Effector CD4-positive, alpha-beta T cell (primary cell): ENCODE measurements around the gene BACH2.

Experiments
- DNase-seq: peaks from one replicate; pipeline ENCODE4 v3.0.0-alpha.2; 2020

BACH2 gene

DNA sequence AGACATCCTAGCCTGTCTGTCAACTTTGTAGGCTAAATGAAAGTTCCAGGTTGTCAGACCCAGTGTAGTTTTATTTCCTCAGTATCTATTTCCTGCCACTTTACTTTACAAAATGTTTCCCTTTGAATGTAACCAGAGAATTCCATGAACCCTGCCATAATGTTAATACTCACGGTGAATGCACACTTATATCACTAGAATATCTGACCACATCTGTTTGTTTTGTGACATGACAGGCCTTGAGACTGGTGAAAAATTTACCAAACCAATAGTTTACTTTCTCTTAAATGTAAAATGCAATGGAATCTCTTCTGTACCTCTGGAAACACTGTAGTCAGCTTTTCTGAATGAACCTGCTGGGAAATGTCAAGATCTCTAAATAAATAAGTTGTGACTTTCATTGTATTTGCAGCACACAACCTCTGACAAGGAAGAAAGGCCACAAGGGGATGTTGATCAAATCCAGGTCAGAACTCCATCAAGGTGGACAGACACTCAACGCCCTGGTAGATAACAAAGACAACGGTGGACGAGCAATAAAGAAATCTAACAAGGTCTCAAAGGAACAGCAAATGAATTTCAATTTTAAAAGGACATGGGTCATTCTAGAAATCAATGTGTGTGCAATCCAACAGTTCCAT is 59.2 kb downstream of the BACH2 start:
- no peak for DNase-seq

DNA sequence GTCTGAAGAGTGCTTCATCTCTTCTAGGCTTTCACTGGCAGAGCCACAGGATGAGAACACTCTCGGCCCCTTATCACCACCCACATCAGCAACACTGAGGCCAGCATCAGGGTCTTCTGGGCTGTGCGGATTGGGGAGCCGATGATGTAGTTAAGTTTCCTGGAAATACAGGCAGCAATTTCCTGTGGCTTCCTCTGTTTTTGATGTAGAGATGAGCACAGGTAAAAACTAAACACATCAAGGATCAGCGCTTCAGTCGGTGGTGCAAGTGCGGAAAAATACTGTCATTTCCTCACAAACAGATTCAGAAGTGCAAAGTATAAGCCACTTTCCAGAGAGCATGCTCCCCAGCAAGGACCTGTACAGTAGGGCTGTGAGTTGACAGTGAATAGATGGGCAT is 62.6 kb downstream of the BACH2 start:
- DNase-seq, result peak; percentile 56

DNA sequence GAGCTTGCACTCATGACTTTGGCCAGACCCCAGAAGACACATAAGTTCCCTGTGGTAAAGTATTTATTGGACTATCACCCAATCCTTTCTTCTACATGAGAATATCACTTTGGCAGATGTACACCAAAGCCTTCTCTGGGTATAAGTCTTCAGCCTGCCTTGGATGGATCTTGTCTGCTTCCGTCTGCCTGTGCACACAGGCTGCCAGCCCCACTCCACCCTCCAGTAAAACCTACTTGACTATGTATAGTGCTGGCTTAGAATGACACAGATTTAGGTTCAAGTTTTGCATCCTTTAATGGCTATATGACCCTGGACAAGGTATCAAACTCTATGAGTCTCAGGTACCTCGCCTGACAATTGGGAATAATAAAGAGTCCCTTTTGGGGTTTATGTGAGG is 63.4 kb downstream of the BACH2 start:
- DNase-seq, result no peak

DNA sequence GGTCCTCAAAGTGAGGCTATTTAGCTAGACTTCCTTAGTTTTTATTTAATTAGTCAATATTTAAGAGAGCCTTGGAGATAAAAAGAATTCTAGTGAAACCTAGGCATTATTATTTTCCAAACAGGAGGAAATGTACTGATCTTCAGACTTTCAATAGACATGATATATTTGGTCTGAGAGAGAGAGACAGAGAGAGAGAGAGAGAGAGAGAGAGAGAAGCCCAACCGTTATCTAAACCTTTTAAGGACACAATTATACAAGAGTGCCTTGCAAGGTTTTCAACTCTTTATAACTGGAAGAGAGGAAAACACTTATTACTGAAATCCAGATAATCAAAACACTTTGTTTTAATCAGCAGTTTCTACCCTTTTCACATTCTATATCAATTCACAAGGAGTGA is 64.8 kb downstream of the BACH2 start:
- no peak for DNase-seq

DNA sequence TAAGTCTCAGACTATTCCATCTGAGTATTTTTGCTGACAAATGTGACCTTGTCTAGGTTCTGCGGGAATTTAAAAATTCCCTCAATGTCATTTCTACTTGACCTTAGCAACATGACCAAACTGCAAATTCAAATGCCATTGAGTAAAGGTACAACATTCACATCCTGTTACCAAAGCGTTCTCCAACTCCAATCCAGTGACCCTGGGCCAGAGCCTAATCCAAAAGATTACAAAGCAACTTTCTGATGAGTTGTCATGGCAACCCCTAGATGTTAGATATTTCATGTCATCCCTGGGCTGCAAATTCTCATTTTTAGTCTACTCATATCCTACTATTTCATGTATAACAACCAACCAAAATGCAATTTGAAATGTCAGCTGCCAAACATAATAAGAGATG is 65.3 kb downstream of the BACH2 start:
- DNase-seq, result no peak

DNA sequence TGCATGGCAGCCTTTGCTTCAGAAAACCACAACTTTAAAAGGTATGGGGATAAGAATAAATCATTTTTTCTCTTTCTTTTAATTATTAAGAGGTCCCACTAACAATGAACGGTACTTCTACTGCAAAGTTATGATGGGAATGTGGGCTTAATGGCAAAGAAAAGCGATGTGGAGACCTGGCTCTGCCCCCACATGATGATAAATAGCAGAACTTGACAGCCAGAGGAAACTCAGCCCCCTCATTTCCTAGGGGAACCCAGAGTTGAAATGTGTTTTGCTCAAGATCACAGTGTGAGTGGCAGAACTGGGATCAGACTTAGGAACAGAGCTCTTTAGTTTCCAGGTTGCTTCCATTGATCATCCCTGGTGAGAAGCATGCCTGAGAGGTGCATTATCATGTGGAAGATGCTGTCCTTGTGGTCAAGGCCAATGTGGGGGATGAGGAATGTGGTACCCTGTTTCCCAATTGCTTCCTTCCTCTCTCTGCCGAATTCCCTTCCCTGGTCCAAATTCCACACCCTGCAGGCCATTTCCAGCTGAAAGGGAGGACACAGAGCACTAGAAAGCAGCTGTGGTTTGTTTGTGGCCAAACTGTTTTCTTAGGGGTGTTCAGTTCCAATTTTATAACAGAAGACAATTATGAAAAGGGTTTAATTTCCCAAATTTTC is 66.0 kb downstream of the BACH2 start:
- no peak for DNase-seq

DNA sequence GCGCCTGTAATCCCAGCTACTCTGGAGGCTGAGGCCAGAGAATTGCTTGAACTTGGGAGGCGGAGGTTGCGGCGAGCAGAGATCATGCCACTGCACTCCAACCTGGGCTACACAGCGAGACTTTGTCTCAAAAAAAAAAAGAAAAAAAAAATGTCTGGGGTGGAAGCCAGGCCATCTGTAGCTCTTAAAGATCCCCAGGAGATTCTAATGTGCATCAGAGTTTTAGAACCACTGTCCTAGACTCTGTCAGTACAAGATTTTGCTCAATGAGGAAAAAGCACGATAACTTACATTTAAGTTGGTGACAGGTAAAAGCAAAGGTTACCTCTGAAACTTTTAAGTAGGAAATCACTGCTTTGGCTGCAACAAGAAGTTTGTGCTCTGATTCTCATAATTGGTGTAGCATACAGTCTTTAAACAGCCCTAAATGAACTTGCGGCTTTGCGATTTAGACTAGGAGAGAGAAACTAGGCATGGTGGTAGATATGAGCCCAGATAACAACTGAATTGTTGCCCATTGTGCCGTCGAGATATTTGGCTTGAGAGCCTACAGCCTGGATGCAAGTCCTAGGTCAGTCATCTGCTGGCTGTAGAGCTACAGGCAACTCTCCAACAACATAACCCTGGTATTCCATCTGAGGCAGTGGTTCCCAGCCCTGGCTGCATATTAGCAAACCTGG is 67.2 kb downstream of the BACH2 start:
- DNase-seq, result no peak

DNA sequence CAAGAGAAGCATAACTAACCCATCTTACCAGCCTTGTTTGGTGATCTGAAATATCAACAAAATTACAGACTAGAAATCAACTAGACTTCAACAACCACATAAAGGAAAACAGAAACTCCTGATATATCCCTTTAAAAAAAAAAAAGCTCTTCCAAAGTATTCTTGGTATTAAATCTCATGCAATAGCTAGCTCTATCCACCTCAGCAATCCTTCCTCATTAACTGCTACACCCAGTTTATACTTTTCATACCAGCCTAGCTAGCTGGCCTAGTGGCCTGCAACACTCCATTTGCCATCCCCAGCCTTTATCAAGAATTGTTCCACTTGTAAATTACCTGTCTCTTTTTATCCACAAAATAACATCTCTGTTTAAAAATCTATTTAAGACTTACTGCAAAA is 69.0 kb downstream of the BACH2 start:
- no peak for DNase-seq

DNA sequence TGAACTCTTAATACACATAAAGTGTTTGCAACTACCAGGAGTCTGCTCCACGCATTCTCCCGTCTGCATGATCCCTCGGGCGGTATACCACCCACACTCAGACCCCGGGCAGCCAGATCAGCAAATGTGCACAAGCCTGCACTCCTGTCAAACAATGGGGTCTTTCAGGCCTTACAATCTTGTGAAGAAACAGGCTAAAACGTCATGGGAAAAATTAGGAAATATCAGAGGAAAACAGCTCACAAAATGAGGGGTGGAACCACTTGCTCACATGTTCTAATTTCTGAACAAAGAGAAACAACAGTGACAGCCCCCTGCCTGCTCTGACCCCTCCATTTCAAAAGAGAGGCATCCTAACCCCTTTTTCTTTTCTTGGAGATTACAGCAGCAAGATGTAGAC is 69.4 kb downstream of the BACH2 start:
- no peak for DNase-seq

DNA sequence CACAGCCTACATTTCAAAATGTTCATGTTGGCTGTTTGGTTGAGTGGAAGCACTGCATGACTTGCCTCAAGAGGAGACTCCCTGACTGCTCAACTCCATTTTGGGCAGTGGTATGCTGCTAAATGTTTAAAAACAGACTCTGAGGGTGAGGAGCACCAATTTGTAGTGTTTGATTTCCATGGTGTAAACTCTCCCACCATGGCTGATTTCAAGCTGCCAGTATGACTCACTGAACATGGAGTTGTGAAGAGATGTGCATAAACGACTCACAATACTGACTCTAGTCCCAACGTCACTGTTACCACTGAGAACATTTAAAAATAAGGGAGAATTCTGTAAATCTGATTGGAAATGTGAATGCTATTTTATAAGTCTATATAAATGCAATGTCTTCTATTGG is 70.4 kb downstream of the BACH2 start:
- DNase-seq, result no peak

DNA sequence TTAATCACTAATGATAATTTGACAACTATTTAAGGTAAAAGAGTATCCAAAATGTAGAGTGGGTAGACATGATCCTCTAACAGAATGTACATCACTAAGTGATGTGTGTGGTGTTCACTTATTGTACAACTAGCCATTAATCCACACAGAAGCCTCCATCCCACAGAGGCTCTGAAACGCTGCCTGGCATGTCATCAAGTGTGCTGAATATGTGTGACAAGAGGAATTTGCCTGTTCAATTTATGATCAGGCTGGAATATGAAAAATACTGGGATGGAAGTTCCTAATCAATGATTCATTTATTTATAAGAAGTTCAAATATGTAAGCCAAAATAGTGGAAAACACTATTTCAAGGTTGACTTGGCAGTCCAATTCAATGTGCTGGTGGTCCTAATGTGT is 72.4 kb downstream of the BACH2 start:
- no peak for DNase-seq

DNA sequence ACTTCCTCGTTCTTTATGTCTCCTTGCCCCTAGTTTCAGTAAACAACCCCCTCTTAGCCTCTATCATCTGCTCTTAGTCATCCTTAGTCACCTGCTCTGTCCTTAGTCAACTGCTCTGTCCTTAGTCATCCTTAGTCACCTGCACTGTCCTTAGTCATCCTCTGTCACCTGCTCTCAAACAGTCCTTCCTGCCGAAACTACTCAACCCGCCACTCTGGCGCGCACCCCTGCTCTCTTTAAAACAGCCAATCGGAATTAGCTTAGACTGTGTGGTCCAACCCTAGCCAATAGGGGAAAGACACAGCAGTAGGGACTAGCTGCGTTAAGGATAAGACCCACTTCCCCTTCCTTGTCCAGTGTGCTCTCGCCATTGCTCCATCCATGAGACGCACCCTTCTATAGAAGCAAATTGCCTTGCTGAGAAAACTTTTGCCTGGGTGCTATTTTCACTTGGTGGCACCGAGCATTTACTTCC is 73.9 kb downstream of the BACH2 start:
- no peak for DNase-seq

DNA sequence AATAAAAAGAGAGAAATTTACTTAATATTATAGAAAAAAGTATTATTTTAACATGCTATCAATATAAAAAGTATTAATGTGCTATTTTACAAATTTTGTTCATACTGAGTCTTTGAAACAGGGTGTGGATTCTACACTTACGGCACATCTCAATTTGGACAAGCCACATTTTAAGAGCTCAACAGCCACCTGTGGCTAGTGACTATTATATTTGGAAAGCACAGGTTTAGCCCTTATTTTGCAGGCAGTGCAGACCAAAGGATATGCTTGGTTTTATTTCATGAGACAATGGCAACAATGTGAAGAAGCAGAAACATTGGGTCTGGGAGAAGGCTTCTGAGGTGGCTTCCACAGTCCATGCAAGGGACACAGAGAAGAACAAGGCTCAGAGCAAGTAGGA is 74.6 kb downstream of the BACH2 start:
- DNase-seq, result no peak

DNA sequence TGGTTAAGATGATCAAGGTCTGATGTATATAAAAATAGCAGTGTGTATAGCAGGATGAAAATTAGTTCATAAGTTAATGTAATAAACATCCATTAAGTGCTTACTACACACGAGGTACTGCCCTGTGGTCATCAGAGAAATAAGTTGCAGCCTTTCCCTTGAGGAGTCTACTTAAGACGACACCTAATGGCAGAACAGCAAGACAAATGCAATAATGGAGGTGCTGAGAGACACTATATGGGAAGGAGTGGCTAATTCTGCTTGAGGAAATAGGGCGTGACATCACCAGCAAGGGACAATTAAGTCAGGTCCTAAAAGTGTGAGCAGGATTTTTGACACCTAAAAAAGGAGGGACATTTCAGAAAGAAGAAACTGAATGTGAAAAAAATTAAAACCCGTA is 75.2 kb downstream of the BACH2 start:
- DNase-seq, result no peak

DNA sequence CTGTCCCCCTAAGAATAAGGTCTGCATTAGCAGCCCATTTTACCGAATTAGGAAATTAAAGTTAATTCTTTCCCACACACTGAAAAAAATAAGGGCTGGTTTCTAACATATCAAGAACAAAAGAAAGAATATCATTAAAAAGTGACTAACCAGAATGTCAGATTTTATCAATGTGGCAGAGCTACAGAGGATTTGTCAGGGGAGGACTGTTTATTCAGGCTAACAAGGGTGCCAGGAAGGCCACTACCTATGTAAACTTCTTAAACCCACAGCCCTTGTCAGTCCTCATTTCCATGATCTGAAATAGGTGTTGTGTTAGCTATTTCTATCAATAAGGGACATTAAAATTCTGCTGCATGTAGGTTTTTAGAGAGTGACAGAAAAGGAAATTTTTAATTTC is 76.4 kb downstream of the BACH2 start:
- DNase-seq, result no peak

DNA sequence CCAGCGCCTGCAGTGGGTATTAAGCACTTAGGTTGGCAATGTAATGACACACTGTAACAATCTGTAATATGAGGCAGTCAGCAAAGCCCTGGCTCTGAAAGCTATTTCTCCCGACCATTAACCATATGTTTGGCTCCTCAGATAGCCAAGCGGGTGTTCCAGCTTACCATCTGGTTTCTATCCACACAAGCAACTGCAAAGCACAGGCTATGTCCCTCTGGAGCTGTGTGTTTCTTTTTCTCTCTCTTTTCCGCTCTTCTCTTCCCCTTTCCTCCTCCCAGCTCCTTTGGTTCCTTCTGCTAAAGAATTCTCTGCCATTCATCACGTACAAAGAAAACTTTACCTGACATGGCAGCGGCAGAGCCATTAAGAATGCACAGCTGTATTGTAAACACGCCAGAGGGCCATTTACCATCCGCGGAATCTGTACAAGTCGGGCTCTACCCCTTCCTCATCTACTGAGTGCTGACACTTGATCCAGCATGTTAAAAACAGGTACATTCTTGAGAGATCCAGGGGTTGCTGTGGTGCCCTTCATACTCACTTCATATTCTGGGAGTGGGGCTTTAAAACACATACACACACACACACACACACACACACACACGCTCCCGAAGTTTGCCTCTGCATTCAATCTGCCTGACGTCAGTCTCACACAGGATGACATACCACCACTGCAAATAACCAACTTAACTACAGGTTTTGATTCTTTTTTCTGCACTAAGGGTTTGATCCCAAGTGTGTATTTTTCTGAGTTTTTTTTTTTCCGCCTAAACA is 77.2 kb downstream of the BACH2 start:
- peak; percentile 27 for DNase-seq

DNA sequence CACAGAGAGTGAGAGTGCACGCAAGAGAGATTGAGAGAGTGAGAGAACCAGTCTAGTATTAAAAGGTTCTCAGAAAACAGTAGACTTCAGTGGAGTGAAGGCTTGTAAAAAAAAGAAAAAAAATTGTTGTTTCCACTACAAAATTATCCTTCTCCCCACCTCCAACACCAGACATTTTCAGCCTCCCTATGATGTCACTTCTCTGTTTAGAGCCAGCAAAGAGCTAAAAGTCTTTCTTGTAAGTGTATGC is 77.8 kb downstream of the BACH2 start:
- no peak for DNase-seq

DNA sequence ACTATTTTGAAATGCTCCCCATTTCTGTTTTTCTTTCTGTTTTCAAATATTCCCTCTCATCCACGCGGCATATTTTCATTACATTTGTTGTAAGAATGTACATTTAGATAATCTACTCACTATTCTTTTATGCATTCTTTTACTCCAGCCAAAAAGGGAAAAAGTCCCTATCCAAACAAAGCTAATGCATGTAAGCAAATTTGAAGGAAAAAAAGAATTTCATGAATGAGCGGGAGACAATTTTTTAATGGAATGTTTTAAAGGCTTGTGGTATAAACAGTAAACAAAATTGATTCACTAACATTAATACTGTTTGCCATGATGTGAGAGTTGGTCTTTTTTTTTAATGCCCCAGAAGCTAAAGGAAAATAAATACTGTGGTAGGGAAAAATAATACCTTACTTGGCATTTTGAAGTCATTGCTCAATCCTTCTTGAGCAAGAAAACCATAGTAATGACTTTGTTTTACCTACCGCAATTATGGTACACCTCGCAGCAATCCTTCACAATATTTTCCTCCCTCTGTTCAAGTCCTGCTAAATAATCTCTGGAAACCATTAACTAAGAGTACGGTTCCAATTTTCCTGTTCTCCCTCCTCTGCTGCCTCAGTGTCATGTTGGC is 79.0 kb downstream of the BACH2 start:
- no peak for DNase-seq

DNA sequence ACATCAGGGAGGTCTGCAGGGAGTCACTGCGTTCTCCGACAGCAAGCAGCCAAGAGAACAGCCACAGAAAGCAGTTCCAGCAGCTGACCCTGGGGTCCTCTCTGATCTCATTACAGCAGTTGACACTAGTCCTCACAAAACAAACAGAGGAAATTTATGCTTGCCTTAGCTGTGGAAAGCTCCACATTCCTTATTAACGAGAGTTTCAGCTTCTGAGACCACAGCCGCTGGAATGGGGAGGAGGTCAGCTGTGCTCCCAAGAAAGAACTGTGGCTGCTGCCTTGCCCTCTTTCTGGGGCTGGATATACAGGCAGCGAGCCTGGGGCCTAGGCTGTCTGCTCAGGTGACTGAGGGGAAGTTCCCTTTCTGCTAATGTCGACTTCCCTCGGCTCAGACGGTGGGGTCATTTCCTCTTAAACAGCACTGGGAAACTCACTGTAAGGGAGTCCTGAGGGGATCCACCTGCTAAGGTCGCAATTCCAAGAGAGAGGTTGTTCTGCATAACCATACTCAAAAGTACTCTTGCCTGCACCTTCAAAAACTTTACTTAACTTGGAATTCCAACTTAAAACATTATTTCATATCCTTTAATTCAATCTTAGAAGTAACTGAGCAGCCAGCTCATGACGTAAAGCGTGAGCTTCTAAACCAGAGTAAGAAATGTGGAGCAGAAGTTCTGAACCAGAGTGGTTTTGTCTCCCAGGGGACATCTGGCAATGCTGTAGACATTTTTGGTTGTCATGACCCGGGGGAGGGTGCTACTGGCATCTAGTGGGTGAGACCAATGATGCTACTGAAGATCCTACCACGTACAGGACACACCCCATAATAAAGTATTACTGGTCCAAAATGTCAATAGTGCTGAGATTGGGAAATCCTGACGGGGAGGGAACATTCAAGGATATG is 80.3 kb downstream of the BACH2 start:
- peak; percentile 38 for DNase-seq

DNA sequence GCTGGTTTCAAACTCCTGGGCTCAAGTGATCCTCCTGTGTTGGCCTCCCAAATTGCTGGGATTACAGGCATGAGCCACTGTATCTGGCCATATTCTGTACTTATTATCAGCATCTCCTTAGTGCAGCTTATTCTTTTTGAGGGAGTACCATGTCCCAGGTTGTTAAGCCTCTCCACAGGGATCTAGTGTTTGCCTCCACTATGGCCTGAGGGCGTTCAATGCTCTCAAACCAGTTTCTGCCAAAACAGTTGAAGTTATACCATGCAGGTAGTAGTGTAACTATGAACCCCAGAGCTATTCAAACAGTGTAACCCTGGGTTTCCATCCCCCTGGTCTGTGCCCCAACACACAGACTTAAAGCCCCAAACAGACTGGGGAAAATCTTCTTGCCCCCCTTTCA is 81.7 kb downstream of the BACH2 start:
- no peak for DNase-seq

DNA sequence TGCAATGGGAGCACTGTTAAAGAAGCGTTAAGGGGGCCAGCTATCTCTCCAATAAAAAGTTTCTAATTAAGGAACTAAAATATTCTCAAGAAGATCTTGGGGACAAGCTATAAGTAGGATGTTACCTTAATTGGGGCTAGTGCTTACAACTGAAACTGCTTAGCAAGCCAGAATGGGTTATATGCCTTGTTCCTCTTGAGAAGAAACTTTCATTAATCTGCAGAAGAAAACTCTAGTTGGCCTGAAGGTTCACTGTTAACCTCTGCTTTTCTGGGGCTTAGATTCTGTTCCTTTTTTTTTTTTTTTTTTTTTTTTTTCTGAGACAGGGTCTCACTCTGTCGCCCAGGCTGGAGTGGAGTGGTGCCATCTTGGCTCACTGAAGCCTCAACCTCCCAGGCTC is 82.2 kb downstream of the BACH2 start:
- no peak for DNase-seq

DNA sequence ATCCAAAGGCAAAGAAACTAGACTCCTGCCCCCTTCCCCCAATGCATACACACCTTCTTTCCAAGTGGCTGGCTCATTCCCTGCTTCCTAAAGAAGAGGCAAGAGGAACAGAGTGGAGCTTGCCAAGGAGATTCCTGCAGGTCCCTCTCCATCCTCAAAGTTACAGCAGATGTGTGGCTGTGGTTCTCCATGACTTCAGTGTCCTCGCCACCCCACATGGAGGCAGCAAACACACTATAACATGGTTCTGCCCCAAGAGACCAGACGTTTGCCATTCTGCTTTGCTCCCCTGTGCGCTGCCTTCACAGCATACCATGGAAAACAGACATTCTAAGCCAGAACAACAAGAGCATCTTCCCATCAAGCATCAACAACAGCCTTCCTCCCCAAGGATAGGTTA is 84.4 kb downstream of the BACH2 start:
- no peak for DNase-seq
